LNCaP clone FGC (cell line): ENCODE data around the gene WASF3.

Experiments
- DNase-seq: peaks from one replicate; pipeline ENCODE4 v3.0.0-alpha.2; 2011; ENCODE audit warnings: low read depth
- H3K4me3 ChIP-seq: 2 replicates; pipeline ENCODE4 v1.5.1; 2011; ENCODE audit warnings: mild to moderate bottlenecking, low read depth, low read length, control low read depth
- CTCF ChIP-seq: IDR thresholded peaks from 2 replicates; pipeline ENCODE4 v1.5.1; 2012; ENCODE audit warnings: mild to moderate bottlenecking; ENCODE audit not compliant: control insufficient read depth, insufficient read depth; ENCODE audit errors: extremely low read depth

The WASF3 gene

DNA sequence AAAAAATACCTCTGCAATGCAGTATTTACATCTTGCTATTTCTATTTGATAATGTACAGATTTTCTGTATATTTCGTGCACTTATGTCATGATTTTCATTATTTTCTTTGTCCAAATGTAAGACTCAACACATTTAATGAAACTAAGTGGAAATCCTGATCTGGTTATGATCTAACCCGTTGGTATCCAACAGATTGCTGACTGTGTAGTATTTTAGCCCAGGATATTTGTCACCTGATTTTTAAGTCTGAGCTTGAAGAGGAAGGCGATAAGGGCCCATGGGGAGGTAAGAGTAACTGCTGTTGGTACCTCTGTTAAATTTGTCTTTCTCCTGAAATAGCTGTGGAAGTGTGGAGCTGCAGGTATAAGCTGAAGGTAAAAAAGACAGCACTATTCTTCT is 45.3 kb downstream of the WASF3 start:
- DNase-seq = no peak
- TF ChIP-seq CTCF = no peak
- H3K4me3 ChIP-seq = no peak overlapping the region

- H3K4me3 ChIP-seq = no peak overlapping the region
- TF ChIP-seq CTCF = no peak
- DNase-seq = no peak
Observed at GRCh38 chr13:26604784-26605545, 47.5 kb downstream of the WASF3 start.

DNA sequence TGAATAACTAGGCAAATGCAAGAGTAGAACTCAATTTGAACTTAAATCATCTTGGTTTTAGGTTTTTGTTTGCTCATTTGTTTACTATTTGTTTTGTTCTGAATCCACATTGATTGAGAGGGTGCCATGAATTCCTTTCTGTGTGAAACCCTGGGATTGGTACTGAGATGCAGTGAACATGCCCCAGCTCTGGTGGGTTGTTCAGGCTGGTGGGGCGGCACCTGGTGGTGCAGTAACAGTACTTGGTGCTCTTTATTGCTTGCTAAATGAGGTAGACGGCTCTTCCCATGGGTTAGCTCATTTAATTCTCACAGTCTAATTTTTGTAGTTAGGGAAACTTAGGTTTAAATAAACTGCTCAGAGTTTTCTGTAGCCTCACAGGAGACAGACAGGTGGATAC is 48.4 kb downstream of the WASF3 start:
- no peak for DNase-seq
- no peak for TF ChIP-seq CTCF

GRCh38 chr13:26606631-26607030 is 49.1 kb downstream of the WASF3 start:
- DNase-seq = no peak
- no peak overlapping the region for H3K4me3 ChIP-seq

More for the DNA sequence above, 48.4 kb downstream of the WASF3 start:
- no peak overlapping the region for H3K4me3 ChIP-seq

GRCh38 chr13:26614721-26615120 is 57.2 kb downstream of the WASF3 start:
- H3K4me3 ChIP-seq = no peak overlapping the region
- DNase-seq = no peak
- no peak for TF ChIP-seq CTCF

More at GRCh38 chr13:26606631-26607030, 49.1 kb downstream of the WASF3 start:
- TF ChIP-seq CTCF = no peak

GRCh38 chr13:26616126-26616525 is 58.6 kb downstream of the WASF3 start:
- no peak for TF ChIP-seq CTCF
- H3K4me3 ChIP-seq = no peak overlapping the region
- DNase-seq = no peak

DNA sequence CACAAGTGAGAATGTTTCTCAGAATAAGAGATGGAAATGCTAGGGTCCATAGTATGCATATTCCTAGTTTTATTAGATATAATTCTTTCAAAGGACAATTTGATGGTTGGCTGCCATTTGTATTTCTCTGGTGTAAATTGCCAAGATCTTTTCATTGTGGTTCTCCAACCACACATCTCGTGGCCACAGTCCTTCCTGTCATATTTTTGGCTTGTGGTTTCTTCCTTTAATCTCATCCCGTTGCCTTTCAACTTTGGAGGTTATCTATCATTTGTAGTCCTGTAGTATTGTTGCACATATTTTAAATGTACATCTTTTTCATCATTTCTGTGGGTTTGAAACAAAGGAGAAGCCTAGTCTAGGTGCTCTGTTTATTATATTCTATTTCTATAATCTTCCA is 61.2 kb downstream of the WASF3 start:
- DNase-seq = no peak
- H3K4me3 ChIP-seq = no peak overlapping the region
- no peak for TF ChIP-seq CTCF
